HG03571 (cell line): ENCODE results near the gene C16orf90.

Experiments used
- ATAC-seq: cut with Tn5 transposase; IDR thresholded peaks from one replicate; pipeline ENCODE4 v1.9.1; 2021; ENCODE audit not compliant: unreplicated experiment

The C16orf90 gene

GRCh38 chr16:3467921-3468320 is 27.4 kb downstream of the C16orf90 start:
- ATAC-seq, result no peak

GRCh38 chr16:3467182-3467581 is 28.1 kb downstream of the C16orf90 start:
- no peak for ATAC-seq

GRCh38 chr16:3465911-3466584 is 29.2 kb downstream of the C16orf90 start:
- no peak for ATAC-seq

GRCh38 chr16:3465301-3465700 is 30.0 kb downstream of the C16orf90 start:
- ATAC-seq, result no peak

- ATAC-seq, result no peak
Measured at GRCh38 chr16:3461151-3461550, 34.1 kb downstream of the C16orf90 start.

- ATAC-seq, result no peak
Measured at GRCh38 chr16:3460585-3460984, 34.7 kb downstream of the C16orf90 start.

- ATAC-seq, result no peak
Measured at GRCh38 chr16:3460121-3460520, 35.2 kb downstream of the C16orf90 start.

- ATAC-seq, result no peak
Measured at GRCh38 chr16:3459401-3460090, 35.7 kb downstream of the C16orf90 start.

- no peak for ATAC-seq
Measured at GRCh38 chr16:3458852-3459361, 36.4 kb downstream of the C16orf90 start.

GRCh38 chr16:3458278-3458851 is 36.9 kb downstream of the C16orf90 start:
- ATAC-seq, result no peak

- ATAC-seq, result peak; percentile 79
Measured at GRCh38 chr16:3457434-3458252, 37.6 kb downstream of the C16orf90 start.

- no peak for ATAC-seq
Measured at GRCh38 chr16:3454631-3455147, 40.6 kb downstream of the C16orf90 start.

- ATAC-seq, result no peak
Measured at GRCh38 chr16:3454093-3454492, 41.2 kb downstream of the C16orf90 start.

- peak; percentile 22 for ATAC-seq
Measured at GRCh38 chr16:3444032-3444388, 51.3 kb downstream of the C16orf90 start.
